Activated T-cell treated with anti-CD3 and anti-CD28 coated beads, Interleukin-2, amount 50 U/mL, for 24 hours (primary cell): ENCODE measurements around the gene SERPINI1.

ENCODE experiments used
- DNase-seq: peaks from one replicate; pipeline ENCODE4 v3.0.0-alpha.2; 2020
- H3K27ac Mint-ChIP-seq: 2 replicates; pipeline ENCODE4 v1.8.0; 2020; ENCODE audit warnings: mild to moderate bottlenecking, mixed read lengths
- H3K27me3 Mint-ChIP-seq: 2 replicates; pipeline ENCODE4 v1.8.0; 2020; ENCODE audit warnings: mixed read lengths
- H3K36me3 Mint-ChIP-seq: 2 replicates; pipeline ENCODE4 v1.8.0; 2020; ENCODE audit warnings: low read depth, mixed read lengths
- H3K4me1 Mint-ChIP-seq: 2 replicates; pipeline ENCODE4 v1.8.0; 2020; ENCODE audit warnings: low read depth, mixed read lengths
- H3K4me3 Mint-ChIP-seq: 2 replicates; pipeline ENCODE4 v1.8.0; 2020; ENCODE audit warnings: mild to moderate bottlenecking, moderate library complexity, mixed read lengths
- H3K9me3 Mint-ChIP-seq: 2 replicates; pipeline ENCODE4 v1.8.0; 2020; ENCODE audit warnings: mixed read lengths

The SERPINI1 gene

GRCh38 chr3:167863811-167864551 is 128.5 kb downstream of the SERPINI1 start:
- no peak for DNase-seq
- H3K27ac Mint-ChIP-seq: no peak overlapping the region
- H3K27me3 Mint-ChIP-seq: peaks cover 6% of the 10 kb centered on the region
- no peaks in the 10 kb centered on the region for H3K4me1 Mint-ChIP-seq
- H3K4me3 Mint-ChIP-seq: no peak overlapping the region
- no peaks in the 10 kb centered on the region for H3K9me3 Mint-ChIP-seq
- no peaks in the 10 kb centered on the region for H3K36me3 Mint-ChIP-seq

DNA sequence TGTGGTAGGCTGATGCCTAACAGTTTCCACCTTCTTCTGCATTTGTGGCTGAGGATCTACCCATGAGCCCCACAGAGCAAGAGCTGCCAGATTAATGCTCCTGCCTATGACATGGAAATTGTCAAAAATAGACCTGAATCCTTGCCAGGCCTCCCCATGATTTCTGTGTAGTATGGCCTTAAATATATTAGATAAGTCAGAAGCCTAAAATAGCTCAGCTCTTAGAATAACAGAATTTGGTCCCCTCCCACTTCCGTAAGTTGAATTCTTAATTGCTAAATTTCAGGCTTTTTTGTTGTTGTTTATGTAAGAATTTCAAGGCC is 129.0 kb downstream of the SERPINI1 start:
- no peaks in the 10 kb centered on the region for H3K36me3 Mint-ChIP-seq
- no peak for DNase-seq

DNA sequence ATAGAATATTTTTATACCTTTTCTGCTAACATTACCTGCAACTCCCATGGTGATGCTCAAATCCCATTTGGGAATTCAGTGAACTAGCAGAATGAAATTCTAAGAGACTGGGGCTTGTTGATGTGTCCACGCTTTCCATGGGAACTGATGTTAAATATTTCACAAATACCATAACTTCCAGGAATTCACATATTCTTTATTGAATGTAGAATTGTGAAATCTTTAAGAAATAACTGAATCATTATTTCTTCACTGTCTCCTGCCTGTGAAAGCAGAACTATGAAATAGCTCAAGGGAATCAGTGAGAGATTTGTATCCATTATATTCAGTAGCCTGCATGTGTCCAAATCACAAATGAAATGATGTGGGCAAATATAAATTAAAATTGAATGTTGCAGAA is 130.8 kb downstream of the SERPINI1 start:
- H3K4me1 Mint-ChIP-seq: no peaks in the 10 kb centered on the region
- H3K36me3 Mint-ChIP-seq: no peaks in the 10 kb centered on the region
- no peak for DNase-seq
- no peak overlapping the region for H3K4me3 Mint-ChIP-seq
- H3K27ac Mint-ChIP-seq: no peak overlapping the region
- no peaks in the 10 kb centered on the region for H3K9me3 Mint-ChIP-seq
- H3K27me3 Mint-ChIP-seq: peaks cover 9% of the 10 kb centered on the region

More for the DNA sequence above, 129.0 kb downstream of the SERPINI1 start:
- Mint-ChIP-seq H3K9me3 (no peaks in the 10 kb centered on the region), H3K4me1 (no peaks in the 10 kb centered on the region), H3K27ac (no peak overlapping the region), H3K4me3 (no peak overlapping the region), H3K27me3 (peaks cover 6% of the 10 kb centered on the region)

DNA sequence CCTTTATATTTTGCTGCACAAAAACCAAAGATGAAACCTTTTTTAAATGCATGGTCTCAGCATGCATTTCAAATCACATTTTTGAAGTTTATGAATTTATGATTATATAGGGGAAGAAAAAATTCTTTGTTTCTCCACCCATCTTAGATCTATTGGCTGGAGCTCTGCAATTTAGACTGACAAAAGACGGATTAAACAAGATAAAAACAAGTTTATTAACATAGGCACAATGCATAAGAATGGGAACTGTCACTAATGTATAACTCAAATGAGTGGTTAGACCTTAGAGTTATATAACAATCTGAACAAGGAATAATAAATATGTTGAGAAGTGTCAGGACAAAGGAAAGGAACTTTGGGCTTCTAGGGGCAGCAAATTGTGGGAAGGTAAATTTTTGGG is 132.5 kb downstream of the SERPINI1 start:
- no peak overlapping the region for H3K4me3 Mint-ChIP-seq
- H3K4me1 Mint-ChIP-seq: no peaks in the 10 kb centered on the region
- peaks cover 6% of the 10 kb centered on the region for H3K27me3 Mint-ChIP-seq
- DNase-seq: no peak
- no peaks in the 10 kb centered on the region for H3K36me3 Mint-ChIP-seq
- H3K9me3 Mint-ChIP-seq: no peaks in the 10 kb centered on the region
- no peak overlapping the region for H3K27ac Mint-ChIP-seq

DNA sequence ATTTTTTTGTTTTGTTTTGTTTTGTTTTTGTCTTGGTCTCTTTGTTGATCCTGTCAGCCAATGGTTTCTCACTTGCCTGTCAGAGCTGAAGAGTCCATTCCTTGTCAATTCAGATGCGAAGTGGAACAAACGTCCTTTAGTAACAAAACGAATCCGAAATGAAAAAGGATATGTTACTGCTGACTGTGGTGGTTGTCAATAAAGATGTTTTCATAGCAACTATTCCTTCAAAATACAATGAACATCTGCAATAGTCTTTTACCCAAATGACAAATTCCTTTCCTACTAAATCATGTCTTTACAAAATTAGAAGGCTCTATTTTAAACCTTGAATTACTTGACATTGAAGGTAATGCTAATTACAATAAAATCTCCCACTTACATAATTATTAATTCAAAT is 134.7 kb downstream of the SERPINI1 start:
- no peaks in the 10 kb centered on the region for H3K4me1 Mint-ChIP-seq
- H3K9me3 Mint-ChIP-seq: no peaks in the 10 kb centered on the region

GRCh38 chr3:167870759-167871158 is 135.2 kb downstream of the SERPINI1 start:
- Mint-ChIP-seq H3K9me3 (no peaks in the 10 kb centered on the region), H3K27ac (no peak overlapping the region), H3K4me3 (no peak overlapping the region), H3K36me3 (no peaks in the 10 kb centered on the region), H3K27me3 (peaks cover 6% of the 10 kb centered on the region), H3K4me1 (no peaks in the 10 kb centered on the region)
- no peak for DNase-seq

More for the DNA sequence above, 134.7 kb downstream of the SERPINI1 start:
- H3K36me3 Mint-ChIP-seq: no peaks in the 10 kb centered on the region
- H3K27me3 Mint-ChIP-seq: peaks cover 6% of the 10 kb centered on the region
- H3K27ac Mint-ChIP-seq: no peak overlapping the region
- no peak for DNase-seq
- no peak overlapping the region for H3K4me3 Mint-ChIP-seq

DNA sequence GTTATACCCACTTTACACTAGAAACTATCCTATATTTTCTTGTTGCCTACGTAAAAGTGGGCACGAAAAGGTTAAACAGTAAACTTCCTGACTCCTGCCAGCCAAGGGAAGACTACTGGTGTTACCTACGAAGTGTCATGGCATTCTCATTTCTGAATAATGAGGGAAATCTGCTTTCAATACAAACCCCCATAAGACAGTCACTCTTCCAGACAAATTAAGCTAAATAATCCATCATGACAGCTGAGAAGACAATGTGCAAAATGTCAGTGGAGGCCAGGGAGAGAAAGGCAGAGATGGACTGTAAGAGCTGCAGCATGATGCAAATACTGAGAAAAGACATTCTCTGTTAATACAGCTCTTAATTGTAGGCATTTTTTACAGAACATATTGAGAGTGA is 136.5 kb downstream of the SERPINI1 start:
- H3K4me3 Mint-ChIP-seq: no peak overlapping the region
- H3K36me3 Mint-ChIP-seq: no peaks in the 10 kb centered on the region
- DNase-seq: no peak
- peaks cover 10% of the 10 kb centered on the region for H3K27me3 Mint-ChIP-seq
- H3K27ac Mint-ChIP-seq: no peak overlapping the region
- H3K4me1 Mint-ChIP-seq: no peaks in the 10 kb centered on the region
- H3K9me3 Mint-ChIP-seq: no peaks in the 10 kb centered on the region

DNA sequence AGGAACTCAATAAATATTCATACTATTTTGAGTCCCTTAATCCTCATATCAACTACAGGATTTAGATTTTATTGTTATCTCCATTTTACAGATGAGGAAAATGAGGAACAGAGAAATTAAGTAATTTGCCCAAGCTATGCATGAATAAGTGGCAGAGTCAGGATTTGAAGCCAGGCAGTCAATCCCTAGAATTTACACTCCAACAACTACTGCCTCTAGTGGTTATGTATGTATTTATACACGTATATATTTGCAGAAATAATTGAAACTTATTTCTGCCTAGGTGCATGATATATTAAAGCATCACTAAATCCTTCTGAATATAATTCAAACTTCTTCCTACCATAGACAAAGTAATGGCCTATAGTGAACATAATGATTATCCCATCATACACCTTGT is 137.4 kb downstream of the SERPINI1 start:
- DNase-seq: no peak
- H3K4me3 Mint-ChIP-seq: no peak overlapping the region
- H3K36me3 Mint-ChIP-seq: no peaks in the 10 kb centered on the region
- no peaks in the 10 kb centered on the region for H3K4me1 Mint-ChIP-seq
- H3K27me3 Mint-ChIP-seq: peaks cover 10% of the 10 kb centered on the region
- H3K27ac Mint-ChIP-seq: no peak overlapping the region
- no peaks in the 10 kb centered on the region for H3K9me3 Mint-ChIP-seq

- Mint-ChIP-seq H3K27me3 (peaks cover 7% of the 10 kb centered on the region), H3K4me3 (no peak overlapping the region), H3K4me1 (no peaks in the 10 kb centered on the region), H3K9me3 (no peaks in the 10 kb centered on the region), H3K27ac (no peak overlapping the region), H3K36me3 (no peaks in the 10 kb centered on the region)
- no peak for DNase-seq
Observed at GRCh38 chr3:167874671-167875372, 139.3 kb downstream of the SERPINI1 start.
